NCI-H1436 (cell line): Measurements from ENCODE around the gene EFCAB11.
"Not testable (repeated sequence)": the region's sequence is repeated elsewhere in the genome, so short reads cannot be mapped to it uniquely, and the experiment has no call there.

Experiments
- DNase-seq: peaks from one replicate; lab custom pipeline; 2025; lab: John Stamatoyannopoulos, UW

Gene EFCAB11

GRCh38 chr14:89911010-89911919 lies 43.3 kb downstream of the EFCAB11 start:
- no peak for DNase-seq

DNA sequence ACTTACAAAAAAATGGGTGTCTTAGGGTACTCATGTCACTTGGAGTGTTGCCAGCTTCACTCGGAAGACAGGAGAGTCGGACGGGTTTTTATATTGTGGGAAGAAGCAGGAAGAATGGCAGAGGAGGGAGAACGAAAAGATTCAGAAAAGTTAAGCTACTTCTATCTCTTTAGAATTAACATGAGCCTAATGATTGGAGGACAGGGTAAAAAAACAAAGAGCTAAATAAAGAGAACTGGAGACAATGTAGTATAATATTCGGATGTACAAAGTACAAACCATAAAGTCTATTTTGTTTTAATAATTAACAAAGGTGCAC lies 43.9 kb downstream of the EFCAB11 start:
- DNase-seq = no peak

DNA sequence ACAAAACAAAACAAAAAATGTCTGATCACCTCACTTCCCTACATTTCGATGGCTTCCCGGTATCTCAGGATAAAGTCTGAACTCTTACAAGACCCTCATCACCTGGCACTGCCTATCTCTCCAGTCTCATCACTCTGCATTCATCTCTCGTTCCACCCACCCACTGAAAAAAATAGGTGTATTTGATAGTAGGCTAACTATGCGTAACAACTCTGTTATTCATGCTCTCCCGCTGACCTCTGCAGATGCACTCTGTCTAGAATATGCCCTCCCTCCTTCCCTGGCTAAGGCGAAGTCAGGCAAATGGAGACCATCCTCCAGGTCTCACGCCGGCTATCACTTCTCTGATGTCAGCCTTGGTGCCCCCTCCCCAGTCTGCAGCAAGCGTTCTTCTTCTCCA lies 44.9 kb downstream of the EFCAB11 start:
- no peak for DNase-seq

DNA sequence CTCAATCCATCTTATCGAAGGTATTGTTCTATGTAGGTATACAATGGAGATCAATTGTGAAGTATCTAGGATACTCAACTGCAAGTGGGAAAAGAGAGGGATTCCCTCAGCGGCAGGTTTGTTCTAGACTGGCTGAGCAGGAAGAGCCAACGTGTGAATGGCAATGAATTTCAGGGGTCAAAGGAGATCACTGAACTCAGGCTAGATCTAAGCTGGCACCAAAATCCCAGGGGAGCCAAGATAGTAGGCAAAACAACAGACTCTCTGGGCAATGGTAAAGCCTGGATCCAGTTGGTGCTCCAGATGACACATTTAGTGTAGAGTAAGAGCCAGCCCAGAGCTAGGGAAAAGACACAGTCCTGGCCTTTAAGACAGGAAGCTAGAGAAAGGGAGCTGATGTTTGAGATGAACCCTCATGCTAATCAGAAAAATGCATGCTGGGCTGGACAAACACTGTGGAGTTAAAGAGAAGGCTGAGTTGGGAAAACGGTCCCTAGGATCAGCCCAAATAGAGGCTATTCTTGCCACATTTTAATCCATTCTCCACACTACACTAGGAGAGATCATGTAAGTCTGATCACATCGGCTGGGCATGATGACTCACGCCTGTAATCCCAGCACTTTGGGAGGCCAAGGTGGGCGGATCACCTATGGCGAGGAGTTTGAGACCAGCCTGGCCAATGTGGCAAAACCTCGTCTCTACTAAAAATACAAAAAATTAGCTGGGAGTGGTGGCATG lies 45.6 kb downstream of the EFCAB11 start:
- DNase-seq = no peak

DNA sequence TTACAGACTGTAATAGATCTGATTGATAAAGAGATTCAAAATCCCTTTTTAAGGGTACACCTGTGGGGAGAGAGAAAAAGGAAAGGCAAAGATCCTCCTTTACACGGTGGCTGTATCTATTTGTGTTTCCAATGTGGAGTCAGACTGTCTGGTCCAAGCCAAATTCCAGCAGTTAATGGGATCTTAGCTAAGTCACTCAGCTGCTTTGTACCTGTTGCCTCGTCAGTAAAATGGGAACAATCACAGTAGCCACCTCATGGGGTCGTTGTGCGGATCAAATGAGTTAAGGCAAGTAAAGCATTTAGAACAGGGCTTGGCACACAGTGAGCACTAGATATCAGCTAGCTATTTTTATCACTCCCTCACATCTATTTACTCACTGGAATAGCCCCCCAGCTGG lies 46.9 kb downstream of the EFCAB11 start:
- no peak for DNase-seq

DNA sequence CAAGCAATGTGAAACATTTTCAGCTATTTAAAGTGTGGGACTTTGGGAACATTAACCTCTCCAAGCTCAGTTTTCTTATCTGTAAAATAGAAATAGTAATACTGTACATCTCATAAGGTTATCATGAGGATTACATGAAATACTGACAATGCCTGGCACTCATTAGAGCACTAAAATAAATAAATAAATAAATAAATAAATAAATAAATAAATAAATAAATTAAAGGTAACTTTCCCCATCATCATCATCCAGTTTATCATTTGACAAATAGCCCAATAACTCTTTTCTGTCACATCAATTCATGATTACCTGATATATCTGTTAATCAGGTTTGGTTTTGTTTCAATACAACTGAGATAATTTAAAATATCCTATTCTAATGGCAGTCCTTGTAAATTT lies 48.5 kb downstream of the EFCAB11 start:
- DNase-seq = no peak

GRCh38 chr14:89903340-89903952 lies 51.1 kb downstream of the EFCAB11 start:
- no peak for DNase-seq

DNA sequence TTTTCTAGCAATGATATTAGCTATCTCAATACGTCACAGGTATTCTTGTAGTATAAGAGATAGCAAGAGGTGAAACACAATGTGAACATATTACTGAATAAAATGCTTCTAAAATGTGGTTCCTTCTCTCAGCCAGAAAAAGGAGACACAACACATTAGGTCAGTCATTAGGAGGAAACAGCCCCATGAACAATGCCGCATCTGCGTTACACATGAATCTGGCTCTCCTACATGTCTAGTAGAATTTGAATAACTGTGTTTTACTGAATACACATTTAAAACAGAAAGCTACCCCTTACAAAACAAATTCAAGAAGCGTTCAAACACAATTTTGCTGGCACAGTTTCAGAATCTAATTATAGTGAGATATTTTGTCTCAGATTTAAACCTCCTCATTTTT lies 51.6 kb downstream of the EFCAB11 start:
- DNase-seq = peak; percentile 8

DNA sequence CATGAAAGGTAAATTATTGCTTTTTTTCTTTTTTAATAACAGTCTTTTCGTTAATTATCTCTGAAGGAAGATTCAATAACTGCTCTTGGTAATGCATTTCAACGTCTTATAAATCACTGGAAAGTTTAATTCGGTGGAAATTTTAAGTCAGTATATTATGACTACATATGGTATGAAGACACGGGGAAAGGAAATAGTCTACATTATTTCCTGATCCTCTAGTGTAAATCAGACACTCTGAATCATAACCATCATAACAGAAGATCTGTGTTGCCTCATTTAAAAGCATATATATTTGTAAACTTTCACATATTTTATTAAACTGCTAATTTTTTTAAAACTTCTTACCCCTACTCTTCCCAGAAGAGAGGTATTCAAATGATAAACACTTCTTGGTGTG lies 53.7 kb downstream of the EFCAB11 start:
- DNase-seq = no peak

DNA sequence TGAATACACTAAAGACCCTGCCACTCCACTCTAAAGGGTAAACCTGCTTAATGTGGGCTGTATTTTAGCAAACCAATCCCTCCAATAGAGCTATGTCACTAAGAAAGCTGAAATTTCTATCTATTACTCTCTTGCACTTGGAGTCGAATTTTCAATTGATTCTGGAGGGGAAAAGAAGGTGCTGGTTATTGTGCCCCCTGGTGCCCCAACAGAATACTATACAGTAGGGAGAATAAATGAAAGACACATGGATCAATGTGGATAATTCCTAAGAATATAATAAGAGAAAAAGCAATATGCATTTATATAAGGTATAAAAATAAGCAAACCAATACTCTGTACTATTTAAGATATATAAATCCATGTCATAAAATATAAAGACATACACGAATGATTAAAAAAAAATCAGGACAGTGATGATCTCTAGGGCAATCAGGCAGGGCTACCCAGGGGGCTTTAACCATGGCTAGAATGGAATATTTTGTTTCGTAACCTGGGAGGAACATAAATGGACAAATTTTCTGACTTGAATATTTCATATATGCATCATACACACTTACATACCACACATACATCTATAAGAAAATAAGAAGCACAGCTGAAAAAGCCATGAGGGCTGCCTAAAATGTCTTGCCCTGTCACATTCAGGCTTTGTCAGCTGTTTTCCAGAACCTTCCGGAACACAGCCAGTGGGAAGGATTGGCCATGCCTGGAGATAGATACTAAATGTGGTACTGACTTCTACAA lies 54.4 kb downstream of the EFCAB11 start:
- peak; percentile 11 for DNase-seq

- no peak for DNase-seq
These were observed 55.2 kb downstream of the EFCAB11 start for GRCh38 chr14:89899291-89899690.

DNA sequence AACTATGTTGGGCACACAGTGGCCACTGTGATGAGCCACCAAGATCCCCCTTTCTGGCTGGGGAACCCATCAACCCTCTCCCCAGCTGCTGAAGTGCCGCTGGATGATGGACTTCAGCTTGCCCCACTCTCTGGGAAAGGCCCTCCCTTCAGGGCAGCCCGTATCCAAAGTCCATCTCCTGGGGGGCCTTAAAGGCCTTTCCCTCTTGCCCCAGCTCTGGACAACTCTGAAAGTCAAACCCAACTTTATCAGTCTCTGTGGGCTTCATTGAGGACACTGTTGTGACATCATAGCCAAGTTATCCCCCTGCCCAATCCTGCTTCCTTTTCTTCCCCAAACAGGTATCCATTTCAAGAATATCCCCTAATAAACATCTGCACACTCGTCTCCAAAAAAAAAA lies 61.1 kb downstream of the EFCAB11 start:
- not testable (repeated sequence) for DNase-seq

DNA sequence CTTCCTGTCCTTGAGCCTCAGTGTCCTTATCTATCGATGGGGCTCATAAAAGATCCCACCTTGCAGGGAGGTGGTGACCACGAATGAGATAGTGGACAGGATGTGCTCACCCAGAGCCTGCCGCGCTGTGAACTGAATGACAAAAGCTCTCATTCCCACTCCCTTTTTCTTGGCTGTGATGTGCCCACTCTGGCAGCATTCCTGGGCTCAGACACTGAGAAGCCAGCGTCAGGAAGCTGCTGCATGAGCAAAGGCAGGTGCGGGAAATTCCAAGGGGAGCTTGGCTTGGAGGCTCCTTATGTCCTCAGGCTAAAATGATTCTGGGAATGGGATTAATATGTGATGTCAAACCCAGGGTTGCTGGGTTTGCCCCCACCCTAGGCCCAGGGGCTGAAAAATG lies 61.6 kb downstream of the EFCAB11 start:
- no peak for DNase-seq

- DNase-seq = not testable (repeated sequence)
These were observed 62.8 kb downstream of the EFCAB11 start for GRCh38 chr14:89891721-89892120.

DNA sequence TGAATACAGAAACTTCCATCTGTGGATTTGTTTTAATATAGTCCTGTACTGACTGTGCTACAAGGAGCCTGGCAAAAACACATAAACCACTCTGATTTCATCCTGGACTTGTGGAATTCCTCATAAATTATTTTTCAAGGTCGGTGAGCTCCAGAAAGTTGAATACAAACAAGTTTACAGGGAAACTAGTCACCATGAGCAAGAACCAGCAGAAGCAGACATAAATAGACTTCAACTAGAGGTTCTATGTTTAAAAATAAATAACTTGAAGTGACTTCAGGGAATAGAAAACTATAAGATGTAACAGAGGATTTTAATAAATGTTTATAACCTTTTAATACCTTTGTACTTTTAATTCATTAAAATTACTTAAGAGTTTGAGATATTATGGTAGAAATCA lies 63.5 kb downstream of the EFCAB11 start:
- no peak for DNase-seq

- no peak for DNase-seq
These were observed 63.9 kb downstream of the EFCAB11 start for GRCh38 chr14:89890589-89890988.

GRCh38 chr14:89889626-89890025 lies 64.9 kb downstream of the EFCAB11 start:
- no peak for DNase-seq

GRCh38 chr14:89884761-89885160 lies 69.8 kb downstream of the EFCAB11 start:
- DNase-seq = no peak

DNA sequence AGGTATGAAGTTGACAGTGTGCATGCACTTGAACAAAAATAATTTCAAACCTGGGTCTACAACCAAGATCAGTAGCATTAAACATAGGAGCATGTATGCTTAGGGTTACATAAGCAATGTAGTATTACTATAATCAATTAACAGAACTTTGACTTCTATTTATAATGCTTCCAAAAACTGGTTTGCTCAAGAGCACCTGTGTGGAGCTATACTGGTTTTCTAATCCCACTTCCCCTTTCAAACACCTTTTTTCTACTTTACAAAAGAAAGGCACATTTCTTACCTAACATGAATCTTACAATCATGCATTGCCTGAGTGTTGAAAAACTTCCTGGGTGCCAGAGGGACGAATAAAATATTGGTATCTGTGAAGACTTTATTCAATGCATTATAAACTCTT lies 72.7 kb downstream of the EFCAB11 start:
- no peak for DNase-seq

- DNase-seq = not testable (repeated sequence)
These were observed 80.4 kb downstream of the EFCAB11 start for GRCh38 chr14:89874091-89874490.

DNA sequence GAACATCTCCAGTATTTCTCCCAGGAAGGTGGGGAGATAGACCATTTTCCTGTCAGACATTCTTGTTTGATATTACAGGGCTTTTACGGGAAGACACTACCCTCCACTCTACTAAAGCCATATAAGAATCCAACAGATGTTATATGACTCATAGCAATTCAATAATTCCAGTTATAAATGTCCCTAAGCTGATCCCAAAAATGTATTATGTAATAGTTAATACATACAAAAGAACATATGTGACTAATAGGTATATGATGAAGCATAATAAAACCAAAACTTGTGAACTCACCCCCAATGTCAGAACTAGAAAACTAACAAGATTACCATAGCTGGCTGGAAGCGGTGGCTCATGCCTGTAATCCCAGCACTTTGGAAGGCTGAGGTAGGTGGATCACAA lies 84.2 kb downstream of the EFCAB11 start:
- DNase-seq = no peak

DNA sequence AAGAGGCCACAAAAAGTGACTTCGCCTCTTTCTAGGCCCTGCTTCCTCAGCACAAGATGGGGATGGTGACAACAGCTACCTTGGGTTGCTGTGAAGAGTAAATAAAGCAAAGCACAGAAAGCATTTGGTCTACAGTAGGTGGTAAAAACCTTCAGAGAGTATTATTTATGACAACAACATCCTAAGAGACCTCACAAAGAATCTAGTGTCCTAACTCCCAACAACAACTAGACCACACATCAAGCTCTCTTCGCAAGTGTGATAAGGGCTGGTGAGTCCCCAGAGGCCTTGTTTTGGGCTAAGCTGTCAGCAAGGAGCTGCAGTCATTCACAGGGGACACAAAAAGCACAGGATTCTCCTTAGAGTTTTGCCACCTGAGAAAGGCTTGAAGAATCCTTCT lies 84.9 kb downstream of the EFCAB11 start:
- no peak for DNase-seq
